ENCODE measurements around the gene CDA.

DNA sequence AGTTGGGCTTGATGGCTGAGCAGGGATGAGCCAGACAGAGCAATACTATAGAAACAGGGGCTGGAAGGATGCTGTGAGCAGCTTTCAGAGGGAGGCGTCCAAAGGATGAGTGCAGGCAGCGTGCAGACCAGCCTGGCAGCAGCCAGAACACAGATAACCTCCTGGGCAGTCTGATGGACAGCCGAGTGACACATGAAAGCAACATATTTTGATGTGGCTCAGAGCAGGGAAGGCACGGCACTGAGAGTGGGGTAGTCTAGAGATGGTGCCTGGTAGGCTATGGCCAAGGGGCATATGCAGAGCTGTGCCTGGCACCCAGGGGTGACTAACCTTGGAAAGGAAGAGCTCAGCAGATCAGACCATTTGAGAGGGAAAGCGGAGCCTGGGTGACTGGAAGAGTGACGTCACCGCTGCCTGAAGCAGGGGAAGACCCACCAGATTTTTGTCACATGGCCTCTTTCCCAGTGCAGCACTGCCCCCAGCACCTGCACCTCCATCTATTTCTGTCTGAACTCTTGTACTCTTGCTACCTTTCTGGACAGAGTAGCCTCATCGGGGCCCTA, 48.0 kb downstream of the CDA start:
- TF ChIP-seq, protein P1, sequence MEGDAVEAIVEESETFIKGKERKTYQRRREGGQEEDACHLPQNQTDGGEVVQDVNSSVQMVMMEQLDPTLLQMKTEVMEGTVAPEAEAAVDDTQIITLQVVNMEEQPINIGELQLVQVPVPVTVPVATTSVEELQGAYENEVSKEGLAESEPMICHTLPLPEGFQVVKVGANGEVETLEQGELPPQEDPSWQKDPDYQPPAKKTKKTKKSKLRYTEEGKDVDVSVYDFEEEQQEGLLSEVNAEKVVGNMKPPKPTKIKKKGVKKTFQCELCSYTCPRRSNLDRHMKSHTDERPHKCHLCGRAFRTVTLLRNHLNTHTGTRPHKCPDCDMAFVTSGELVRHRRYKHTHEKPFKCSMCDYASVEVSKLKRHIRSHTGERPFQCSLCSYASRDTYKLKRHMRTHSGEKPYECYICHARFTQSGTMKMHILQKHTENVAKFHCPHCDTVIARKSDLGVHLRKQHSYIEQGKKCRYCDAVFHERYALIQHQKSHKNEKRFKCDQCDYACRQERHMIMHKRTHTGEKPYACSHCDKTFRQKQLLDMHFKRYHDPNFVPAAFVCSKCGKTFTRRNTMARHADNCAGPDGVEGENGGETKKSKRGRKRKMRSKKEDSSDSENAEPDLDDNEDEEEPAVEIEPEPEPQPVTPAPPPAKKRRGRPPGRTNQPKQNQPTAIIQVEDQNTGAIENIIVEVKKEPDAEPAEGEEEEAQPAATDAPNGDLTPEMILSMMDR (conservative IDR thresholded peaks at IDR 0.05 in 1 of 2, IDR thresholded peaks at IDR 0.05 in 1 of 2; ENCODE audit: extremely low read depth in 1 of 2, insufficient read depth in 1 of 2, low read depth in 1 of 2, low read length in 2 of 2), result no peak
- no peak for TF ChIP-seq EZH2 (IDR thresholded peaks at IDR 0.05; ENCODE audit: borderline replicate concordance, low read length)
